Activated CD4-positive, alpha-beta T cell treated with anti-CD3 and anti-CD28 coated beads, Interleukin-2, amount 10 ng/mL, durations not matched to agents 24 days and 14 days (primary cell): ENCODE measurements around the gene CD164. TPM values are rescaled to one million over a fixed set of nuclear protein-coding genes. Genes with fewer than 3 reads are reported as not detected.
"Not testable (repeated sequence)": the region's sequence is repeated elsewhere in the genome, so short reads cannot be mapped to it uniquely, and the experiment has no call there.

Experiments used
- DNase-seq: peaks from one replicate; pipeline ENCODE4 v3.0.0; 2022
- H3K27ac Mint-ChIP-seq: one replicate; pipeline ENCODE4 v1.8.0; 2022; ENCODE audit warnings: mild to moderate bottlenecking, mixed read lengths
- H3K27me3 Mint-ChIP-seq: one replicate; pipeline ENCODE4 v1.8.0; 2022; ENCODE audit warnings: mixed read lengths
- H3K36me3 Mint-ChIP-seq: one replicate; pipeline ENCODE4 v1.8.0; 2022; ENCODE audit warnings: low read depth, mild to moderate bottlenecking, mixed read lengths
- H3K4me1 Mint-ChIP-seq: one replicate; pipeline ENCODE4 v1.8.0; 2021; ENCODE audit warnings: mixed read lengths
- H3K4me3 Mint-ChIP-seq: one replicate; pipeline ENCODE4 v1.8.0; 2022; ENCODE audit warnings: mild to moderate bottlenecking, moderate library complexity, mixed read lengths
- H3K9me3 Mint-ChIP-seq: one replicate; pipeline ENCODE4 v1.8.0; 2021; ENCODE audit warnings: mixed read lengths
- intact Hi-C: fragments of 100-400 bp; cut with micrococcal nuclease; formaldehyde crosslinking; loops from one replicate; pipeline ENCODE4 v1.15.1; 2023
- total RNA-seq: library from RNA; stranded (reverse); gene quantifications from 2 replicates; pipeline ENCODE4 v1.2.3, GENCODE V29; 2022

The CD164 gene
- total RNA-seq, 1 donor from 2014 or later: 264 TPM

DNA sequence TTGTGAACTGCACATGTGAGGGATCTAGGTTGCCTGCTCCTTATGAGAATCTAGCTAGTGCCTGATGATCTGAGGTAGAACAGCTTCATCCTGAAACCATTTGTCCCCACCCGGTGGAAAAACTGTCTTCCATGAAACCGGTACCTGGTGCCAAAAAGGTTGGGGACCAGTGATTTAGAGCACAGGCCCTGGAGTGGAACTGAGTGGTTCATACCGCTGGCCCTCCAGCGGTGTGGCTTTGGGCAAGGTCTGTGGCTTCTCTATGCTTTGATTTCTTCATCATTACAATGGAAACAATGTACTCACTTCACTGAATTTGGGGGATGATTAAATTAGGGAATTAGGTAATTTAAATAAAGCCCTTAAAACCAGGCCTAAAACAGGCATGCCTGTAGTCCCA is 36.3 kb downstream of the CD164 start:
- Mint-ChIP-seq H3K27ac (no peak overlapping the region), H3K36me3 (peaks cover 1% of the 10 kb centered on the region), H3K4me1 (peaks cover 5% of the 10 kb centered on the region), H3K27me3 (no peaks in the 10 kb centered on the region), H3K9me3 (no peaks in the 10 kb centered on the region), H3K4me3 (no peak overlapping the region)
- no peak for DNase-seq
- intact Hi-C loops: no loop called here

- Mint-ChIP-seq H3K36me3 (peaks cover under 1% of the 10 kb centered on the region), H3K27me3 (no peaks in the 10 kb centered on the region), H3K4me3 (no peak overlapping the region), H3K27ac (no peak overlapping the region), H3K9me3 (no peaks in the 10 kb centered on the region), H3K4me1 (peaks cover 2% of the 10 kb centered on the region)
- no peak for DNase-seq
- intact Hi-C loops: no loop called here
Observed at GRCh38 chr6:109344226-109344625, 38.0 kb downstream of the CD164 start.

GRCh38 chr6:109343518-109343917 is 38.7 kb downstream of the CD164 start:
- Mint-ChIP-seq H3K4me3 (no peak overlapping the region), H3K27ac (no peak overlapping the region), H3K36me3 (no peaks in the 10 kb centered on the region), H3K27me3 (no peaks in the 10 kb centered on the region), H3K9me3 (no peaks in the 10 kb centered on the region), H3K4me1 (peaks cover 2% of the 10 kb centered on the region)
- intact Hi-C loops: no loop called here
- no peak for DNase-seq

DNA sequence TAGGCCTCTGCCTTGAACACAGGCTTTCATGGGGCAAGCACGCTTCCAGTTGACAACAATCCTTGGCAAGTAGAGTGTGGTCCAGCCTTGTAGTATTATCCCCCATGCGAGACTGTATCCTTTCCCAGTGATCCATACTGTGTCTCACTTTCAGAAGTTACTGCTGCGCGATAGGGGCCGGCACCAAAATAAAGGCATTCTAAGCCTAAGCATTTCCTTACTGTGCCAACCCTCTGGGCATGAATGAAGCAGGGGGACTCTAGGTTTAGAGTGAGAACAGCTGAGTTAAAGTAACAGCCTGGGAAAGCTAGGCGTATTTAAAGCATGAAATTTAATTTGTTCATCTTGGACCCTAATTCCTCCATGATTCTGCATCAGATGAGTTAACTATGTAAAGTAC is 39.4 kb downstream of the CD164 start:
- H3K36me3 Mint-ChIP-seq: no peaks in the 10 kb centered on the region
- intact Hi-C loops: no loop called here
- no peaks in the 10 kb centered on the region for H3K27me3 Mint-ChIP-seq
- DNase-seq: no peak
- no peak overlapping the region for H3K4me3 Mint-ChIP-seq
- peaks cover 2% of the 10 kb centered on the region for H3K4me1 Mint-ChIP-seq
- no peaks in the 10 kb centered on the region for H3K9me3 Mint-ChIP-seq
- no peak overlapping the region for H3K27ac Mint-ChIP-seq

- Mint-ChIP-seq H3K4me3 (no peak overlapping the region), H3K27ac (no peak overlapping the region), H3K27me3 (no peaks in the 10 kb centered on the region), H3K9me3 (no peaks in the 10 kb centered on the region), H3K4me1 (peaks cover 3% of the 10 kb centered on the region), H3K36me3 (no peaks in the 10 kb centered on the region)
- intact Hi-C loops: no loop called here
- DNase-seq: no peak
Observed at GRCh38 chr6:109342506-109342905, 39.8 kb downstream of the CD164 start.

- H3K4me1 Mint-ChIP-seq: peaks cover 2% of the 10 kb centered on the region
- no peaks in the 10 kb centered on the region for H3K36me3 Mint-ChIP-seq
- intact Hi-C loops: no loop called here
- no peaks in the 10 kb centered on the region for H3K9me3 Mint-ChIP-seq
- H3K4me3 Mint-ChIP-seq: no peak overlapping the region
- H3K27ac Mint-ChIP-seq: no peak overlapping the region
- no peak for DNase-seq
- H3K27me3 Mint-ChIP-seq: no peaks in the 10 kb centered on the region
Observed at GRCh38 chr6:109340811-109341210, 41.5 kb downstream of the CD164 start.

DNA sequence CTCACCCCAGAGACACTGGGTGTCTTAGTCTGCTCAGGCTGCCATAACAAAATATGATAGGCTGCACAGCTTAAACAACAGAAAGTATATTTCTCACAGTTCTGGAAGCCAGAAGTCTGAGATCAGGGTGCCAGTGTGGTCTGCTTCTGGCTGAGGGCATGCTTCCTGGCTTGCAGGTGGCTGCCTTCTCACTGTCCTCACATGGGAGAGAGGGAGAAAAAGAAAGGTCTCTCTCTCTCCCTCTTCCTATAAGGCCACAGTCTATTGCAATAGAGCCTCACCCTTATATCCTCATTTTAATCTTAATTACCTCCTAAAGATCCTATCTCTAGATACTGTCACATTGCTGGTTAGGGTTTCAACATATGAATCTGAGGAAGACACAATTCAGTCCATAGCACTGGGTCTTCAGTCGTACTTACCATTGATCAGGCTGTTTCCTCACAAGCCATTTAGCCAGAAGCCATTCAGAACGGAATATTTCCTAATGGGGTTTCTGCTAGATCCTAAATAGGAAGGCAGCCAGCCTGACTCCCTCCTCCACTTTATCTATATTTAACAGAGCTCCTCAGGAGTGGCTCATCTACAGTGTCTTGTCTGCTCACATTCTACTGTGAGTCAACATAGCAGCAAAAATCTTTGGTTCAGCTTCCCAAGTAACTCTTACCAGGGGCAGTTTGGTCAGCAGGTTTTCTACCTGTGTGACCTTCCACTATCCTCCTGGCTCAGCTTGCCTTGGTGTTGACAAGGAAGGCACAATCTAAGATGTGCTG is 42.2 kb downstream of the CD164 start:
- intact Hi-C loops: no loop called here
- Mint-ChIP-seq H3K27ac (no peak overlapping the region), H3K36me3 (no peaks in the 10 kb centered on the region), H3K9me3 (no peaks in the 10 kb centered on the region), H3K4me1 (peaks cover 2% of the 10 kb centered on the region), H3K4me3 (no peak overlapping the region), H3K27me3 (no peaks in the 10 kb centered on the region)
- no peak for DNase-seq

GRCh38 chr6:109336221-109336961 is 45.9 kb downstream of the CD164 start:
- H3K4me1 Mint-ChIP-seq: peaks cover 4% of the 10 kb centered on the region
- H3K36me3 Mint-ChIP-seq: peaks cover 1% of the 10 kb centered on the region
- H3K27me3 Mint-ChIP-seq: no peaks in the 10 kb centered on the region
- intact Hi-C loops: no loop called here
- DNase-seq: no peak
- peaks cover 4% of the 10 kb centered on the region for H3K9me3 Mint-ChIP-seq
- no peak overlapping the region for H3K4me3 Mint-ChIP-seq
- no peak overlapping the region for H3K27ac Mint-ChIP-seq

GRCh38 chr6:109333870-109334269 is 48.4 kb downstream of the CD164 start:
- H3K36me3 Mint-ChIP-seq, H3K9me3 Mint-ChIP-seq, H3K4me1 Mint-ChIP-seq, H3K27ac Mint-ChIP-seq, DNase-seq, H3K27me3 Mint-ChIP-seq, H3K4me3 Mint-ChIP-seq, intact Hi-C loops: not testable (repeated sequence)

DNA sequence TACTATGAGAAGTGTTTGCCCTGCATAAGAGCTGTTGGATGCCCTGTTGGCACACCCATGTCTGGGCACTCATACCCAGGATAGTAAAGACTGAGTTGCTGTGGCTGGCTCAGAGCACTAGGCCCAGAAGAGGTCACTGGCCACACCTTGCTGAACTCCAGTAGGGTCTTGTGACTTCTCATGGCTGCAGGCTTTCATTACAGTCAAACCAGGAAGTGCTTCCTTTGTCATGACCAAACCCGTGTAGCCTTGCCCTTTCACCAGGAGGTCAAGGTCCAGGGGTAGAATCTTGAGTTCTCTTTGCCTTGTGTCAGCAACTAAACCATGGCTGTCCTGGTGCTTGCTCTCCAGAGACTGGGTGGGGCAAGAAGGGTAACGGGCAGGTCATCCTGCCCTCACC is 49.5 kb downstream of the CD164 start:
- H3K27ac Mint-ChIP-seq: no peak overlapping the region
- peaks cover 4% of the 10 kb centered on the region for H3K9me3 Mint-ChIP-seq
- no peaks in the 10 kb centered on the region for H3K27me3 Mint-ChIP-seq
- H3K4me3 Mint-ChIP-seq: no peak overlapping the region
- no peak for DNase-seq
- peaks cover 4% of the 10 kb centered on the region for H3K4me1 Mint-ChIP-seq
- peaks cover 1% of the 10 kb centered on the region for H3K36me3 Mint-ChIP-seq
- intact Hi-C loops: no loop called here

GRCh38 chr6:109331081-109331480 is 51.2 kb downstream of the CD164 start:
- Mint-ChIP-seq H3K27me3 (no peaks in the 10 kb centered on the region), H3K4me1 (peaks cover 1% of the 10 kb centered on the region), H3K36me3 (peaks cover 1% of the 10 kb centered on the region), H3K4me3 (no peak overlapping the region), H3K9me3 (peaks cover 4% of the 10 kb centered on the region), H3K27ac (no peak overlapping the region)
- intact Hi-C loops: no loop called here
- DNase-seq: no peak

GRCh38 chr6:109330263-109330662 is 52.0 kb downstream of the CD164 start:
- no peak for DNase-seq
- H3K27me3 Mint-ChIP-seq: no peaks in the 10 kb centered on the region
- H3K4me1 Mint-ChIP-seq: peaks cover 1% of the 10 kb centered on the region
- peaks cover 4% of the 10 kb centered on the region for H3K9me3 Mint-ChIP-seq
- H3K36me3 Mint-ChIP-seq: peaks cover 1% of the 10 kb centered on the region
- H3K4me3 Mint-ChIP-seq: no peak overlapping the region
- H3K27ac Mint-ChIP-seq: no peak overlapping the region
- intact Hi-C loops: no loop called here

- Mint-ChIP-seq H3K27ac (no peak overlapping the region), H3K36me3 (peaks cover 1% of the 10 kb centered on the region), H3K27me3 (no peaks in the 10 kb centered on the region), H3K4me1 (no peaks in the 10 kb centered on the region), H3K4me3 (no peak overlapping the region), H3K9me3 (no peaks in the 10 kb centered on the region)
- DNase-seq: no peak
- intact Hi-C loops: no loop called here
Observed at GRCh38 chr6:109328629-109329028, 53.6 kb downstream of the CD164 start.

DNA sequence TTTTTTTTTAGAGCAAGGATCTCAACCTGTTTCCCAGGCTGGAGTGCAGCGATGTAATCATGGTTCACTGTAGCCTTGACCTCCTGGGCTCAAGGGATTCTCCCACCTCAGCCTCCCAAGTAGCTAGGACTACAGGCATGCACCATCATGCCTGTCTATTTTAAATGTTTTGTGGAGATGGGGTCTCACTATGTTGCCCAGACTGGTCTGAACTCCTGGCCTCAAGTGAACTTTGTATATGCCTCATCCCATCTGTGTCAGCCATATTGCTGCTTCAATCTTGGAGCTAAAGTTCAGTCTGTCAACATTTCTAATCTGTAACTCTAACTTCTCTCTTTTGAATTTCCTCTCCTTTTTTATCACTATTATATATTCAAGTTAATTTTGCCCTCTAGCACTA is 54.3 kb downstream of the CD164 start:
- Mint-ChIP-seq H3K36me3 (peaks cover 1% of the 10 kb centered on the region), H3K4me3 (no peak overlapping the region), H3K27ac (no peak overlapping the region), H3K9me3 (peaks cover 3% of the 10 kb centered on the region), H3K27me3 (no peaks in the 10 kb centered on the region), H3K4me1 (peaks cover 3% of the 10 kb centered on the region)
- intact Hi-C loops: no loop called here
- DNase-seq: no peak
